Hepatocyte (in vitro differentiated cells): ENCODE measurements around the gene PEAK1. TPM values are rescaled to one million over a fixed set of nuclear protein-coding genes. Genes with fewer than 3 reads are reported as not detected.

Experiments used
- DNase-seq: peaks from one replicate; pipeline ENCODE4 v3.0.0-alpha.2; 2016; ENCODE audit warnings: low spot score
- H2AFZ ChIP-seq: fragments of 200-600 bp; sonication (generic); 2 replicates; pipeline ENCODE4 v1.6.0; 2016; ENCODE audit warnings: antibody characterized with exemption, mild to moderate bottlenecking
- H3K27ac ChIP-seq: fragments of 200-600 bp; sonication (generic); 2 replicates; pipeline ENCODE4 v1.5.1; 2016; ENCODE audit warnings: mild to moderate bottlenecking
- H3K27me3 ChIP-seq: fragments of 200-600 bp; sonication (generic); 2 replicates; pipeline ENCODE4 v1.6.1; 2016
- H3K36me3 ChIP-seq: fragments of 200-600 bp; sonication (generic); replicated peaks from 2 replicates; pipeline ENCODE4 v1.5.1; 2016; ENCODE audit warnings: low read depth; ENCODE audit not compliant: insufficient read depth
- H3K4me1 ChIP-seq: fragments of 200-600 bp; sonication (generic); 2 replicates; pipeline ENCODE4 v1.5.1; 2016; ENCODE audit warnings: mild to moderate bottlenecking, moderate library complexity; ENCODE audit not compliant: insufficient read depth
- H3K4me2 ChIP-seq: fragments of 200-600 bp; sonication (generic); 2 replicates; pipeline ENCODE4 v1.6.0; 2016
- H3K4me3 ChIP-seq: fragments of 200-600 bp; sonication (generic); 2 replicates; pipeline ENCODE4 v1.5.1; 2016; ENCODE audit warnings: mild to moderate bottlenecking
- H3K79me2 ChIP-seq: fragments of 200-600 bp; sonication (generic); 2 replicates; pipeline ENCODE4 v1.6.0; 2017; ENCODE audit warnings: mild to moderate bottlenecking
- H3K9me2 ChIP-seq: fragments of 200-600 bp; sonication (generic); replicated peaks from 2 replicates; pipeline ENCODE4 v1.6.0; 2017; ENCODE audit warnings: mild to moderate bottlenecking; ENCODE audit not compliant: insufficient read depth
- H3K9me3 ChIP-seq: fragments of 200-600 bp; sonication (generic); 2 replicates; pipeline ENCODE4 v1.5.1; 2016; ENCODE audit warnings: low read depth, mild to moderate bottlenecking
- H4K20me1 ChIP-seq: fragments of 200-600 bp; sonication (generic); 2 replicates; pipeline ENCODE4 v1.6.0; 2016; ENCODE audit warnings: mild to moderate bottlenecking; ENCODE audit not compliant: insufficient read depth, poor library complexity, severe bottlenecking
- CTCF ChIP-seq: fragments of 200-600 bp; sonication (generic); IDR thresholded peaks from 2 replicates; pipeline ENCODE4 v1.5.1; 2016; ENCODE audit warnings: antibody characterized with exemption, mild to moderate bottlenecking; ENCODE audit not compliant: poor library complexity
- EZH2 ChIP-seq: fragments of 200-600 bp; sonication (generic); IDR thresholded peaks from 2 replicates; pipeline ENCODE4 v1.6.1; 2016; ENCODE audit warnings: antibody characterized with exemption, mild to moderate bottlenecking, borderline replicate concordance
- EZH2phosphoT487 ChIP-seq: fragments of 200-600 bp; sonication (generic); IDR thresholded peaks from one replicate; pipeline ENCODE4 v1.6.1; 2018; ENCODE audit warnings: antibody characterized with exemption, mild to moderate bottlenecking, low read depth, moderate library complexity; ENCODE audit not compliant: unreplicated experiment, severe bottlenecking
- WGBS: methylation state at CpG from one replicate; pipeline ENCODE4 v1.1.6; 2016; ENCODE audit warnings: low lambda C conversion rate; ENCODE audit errors: missing lambda C conversion rate; 5-methylcytosine and 5-hydroxymethylcytosine counted together
- polyA plus RNA-seq: library from polyadenylated mRNA; unstranded; fragments of >200 nt; fragmentation: Nextera tagmentation; extraction: Ambion mirVana; gene quantifications from 2 replicates; pipeline ENCODE4 v1.2.1, GENCODE V29; 2016
- total RNA-seq: library from RNA; depleted of rRNA; stranded (reverse); fragments of >200 nt; gene quantifications from 2 replicates; pipeline ENCODE4 v1.2.3, GENCODE V29; 2014

The PEAK1 gene
- total and polyA plus RNA-seq, 2 experiments from 2014 or later, result 8.1 to 27.1 TPM

GRCh38 chr15:77068633-77069032, 351.3 kb downstream of the PEAK1 start:
- Histone ChIP-seq H2AFZ (no peak overlapping the region), H3K4me1 (peaks cover 53% of the 10 kb centered on the region), H3K9me3 (no peaks in the 10 kb centered on the region), H3K27ac (peak overlapping the region; percentile 97), H3K4me2 (peak overlapping the region; percentile 86), H3K79me2 (peaks cover 63% of the 10 kb centered on the region), H3K9me2 (no peaks in the 10 kb centered on the region), H4K20me1 (peaks cover 40% of the 10 kb centered on the region), H3K27me3 (no peaks in the 10 kb centered on the region), H3K4me3 (peak overlapping the region; percentile 87), H3K36me3 (no peaks in the 10 kb centered on the region)
- 88% methylated on average over 7 of the region's 7 CpGs for WGBS
- no peak for DNase-seq
- TF ChIP-seq CTCF (no peak), EZH2phosphoT487 (no peak), EZH2 (no peak)

- WGBS, result 33% methylated on average over 3 of the region's 3 CpGs
Measured at GRCh38 chr15:77067691-77068367, 352.1 kb downstream of the PEAK1 start.

GRCh38 chr15:77066971-77067690, 352.8 kb downstream of the PEAK1 start:
- DNase-seq, result peak; percentile 73
- Histone ChIP-seq H3K4me1 (peaks cover 60% of the 10 kb centered on the region), H3K4me2 (peak overlapping the region; percentile 86), H3K9me2 (no peaks in the 10 kb centered on the region), H3K27me3 (no peaks in the 10 kb centered on the region), H4K20me1 (peaks cover 54% of the 10 kb centered on the region), H3K79me2 (peaks cover 78% of the 10 kb centered on the region), H3K4me3 (no peak overlapping the region), H2AFZ (no peak overlapping the region), H3K27ac (peak overlapping the region; percentile 97), H3K9me3 (no peaks in the 10 kb centered on the region), H3K36me3 (no peaks in the 10 kb centered on the region)
- TF ChIP-seq CTCF (no peak), EZH2 (no peak), EZH2phosphoT487 (no peak)
- WGBS, result 50% methylated on average over 3 of the region's 3 CpGs

More at GRCh38 chr15:77067691-77068367, 352.1 kb downstream of the PEAK1 start:
- peak; percentile 26 for DNase-seq
- Histone ChIP-seq H3K9me2 (no peaks in the 10 kb centered on the region), H3K36me3 (no peaks in the 10 kb centered on the region), H3K79me2 (peaks cover 71% of the 10 kb centered on the region), H4K20me1 (peaks cover 47% of the 10 kb centered on the region), H3K4me1 (peaks cover 56% of the 10 kb centered on the region), H3K9me3 (no peaks in the 10 kb centered on the region), H3K4me2 (peak overlapping the region; percentile 86), H2AFZ (no peak overlapping the region), H3K4me3 (no peak overlapping the region), H3K27me3 (no peaks in the 10 kb centered on the region), H3K27ac (peak overlapping the region; percentile 97)
- TF ChIP-seq EZH2, result no peak
- no peak for TF ChIP-seq CTCF
- no peak for TF ChIP-seq EZH2phosphoT487
